ENCODE data around the gene ZNF827. TPM values are rescaled to one million over a fixed set of nuclear protein-coding genes. Genes with fewer than 3 reads are reported as not detected.
A peak's percentile ranks its signal among the peaks of the same experiment; 100 is the strongest.

The ZNF827 gene
- polyA plus RNA-seq, 4 donors: 3.5 to 30.0 (median 7.5) TPM

DNA sequence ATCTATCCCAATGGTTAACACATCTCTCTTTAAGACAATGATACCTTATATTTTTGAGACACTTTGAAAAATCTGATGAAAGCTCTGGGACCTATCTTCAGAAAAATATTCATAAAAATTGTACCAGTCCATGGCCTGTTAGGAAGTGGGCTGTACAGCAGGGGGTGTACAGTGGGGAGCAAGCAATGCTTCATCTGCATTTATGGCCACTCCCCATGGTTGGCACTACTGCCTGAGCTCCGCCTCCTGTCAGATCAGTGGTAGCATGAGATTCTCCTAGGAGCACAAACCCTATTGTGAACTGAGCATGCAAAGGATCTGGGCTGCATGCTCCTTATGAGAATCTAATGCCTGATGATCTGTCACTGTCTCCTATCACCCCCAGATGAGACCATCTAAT is 216.1 kb downstream of the ZNF827 start:
- Histone ChIP-seq H3K4me3 (ENCODE audit: low read depth in 1 of 3, low read length in 3 of 3) (no peak overlapping the region), H3K9me3 (ENCODE audit: control insufficient read depth in 2 of 2, insufficient read depth in 1 of 2, low read depth in 1 of 2, low read length in 1 of 2) (no peaks in the 10 kb centered on the region), H3K36me3 (ENCODE audit: control insufficient read depth in 3 of 3, insufficient read depth in 2 of 3, low read depth in 1 of 3, low read length in 3 of 3) (no peaks in the 10 kb centered on the region), H3K27ac (ENCODE audit: low read depth in 1 of 3, low read length in 2 of 3) (no peak overlapping the region), H3K4me1 (ENCODE audit: control insufficient read depth in 3 of 3, insufficient read depth in 2 of 3, low read depth in 1 of 3, low read length in 2 of 3) (no peaks in the 10 kb centered on the region), H3K27me3 (ENCODE audit: control insufficient read depth in 3 of 3, insufficient read depth in 3 of 3, low read length in 3 of 3) (no peaks in the 10 kb centered on the region)
- DNase-seq: no peak
- FAIRE-seq: no peak
- 91 to 98% (median 95%) methylated on average over 1 of the region's 1 CpG for WGBS, 3 donors

DNA sequence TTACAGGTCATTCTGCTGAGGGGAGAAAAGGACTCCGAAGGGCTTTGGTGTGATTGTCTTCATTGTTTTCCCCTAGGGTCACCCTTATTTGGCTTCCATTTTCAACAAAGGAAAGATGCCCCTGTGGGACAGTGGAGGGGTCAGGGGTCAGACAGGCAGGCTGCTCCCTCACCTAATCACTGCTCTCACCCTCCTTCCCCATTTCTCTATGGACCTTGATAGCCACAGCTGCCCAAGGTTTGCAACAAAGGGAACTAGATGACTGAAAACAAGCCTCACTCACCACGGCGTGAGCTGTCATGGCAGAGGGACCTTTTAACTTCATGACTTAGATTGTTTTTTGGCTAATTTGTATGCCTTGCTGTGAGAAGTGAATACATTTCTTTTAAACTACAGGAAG is 218.0 kb downstream of the ZNF827 start:
- FAIRE-seq (no peak), DNase-seq (no peak)
- no peaks in the 10 kb centered on the region for H3K9me3 ChIP-seq (ENCODE audit: control insufficient read depth in 2 of 2, insufficient read depth in 1 of 2, low read depth in 1 of 2, low read length in 1 of 2)
- WGBS, 3 donors: 87 to 96% (median 93%) methylated on average over 3 of the region's 3 CpGs
- no peaks in the 10 kb centered on the region for H3K27me3 ChIP-seq (ENCODE audit: control insufficient read depth in 3 of 3, insufficient read depth in 3 of 3, low read length in 3 of 3)
- H3K4me3 ChIP-seq (ENCODE audit: low read depth in 1 of 3, low read length in 3 of 3): no peak overlapping the region
- no peaks in the 10 kb centered on the region for H3K4me1 ChIP-seq (ENCODE audit: control insufficient read depth in 3 of 3, insufficient read depth in 2 of 3, low read depth in 1 of 3, low read length in 2 of 3)
- H3K27ac ChIP-seq (ENCODE audit: low read depth in 1 of 3, low read length in 2 of 3): no peak overlapping the region
- H3K36me3 ChIP-seq (ENCODE audit: control insufficient read depth in 3 of 3, insufficient read depth in 2 of 3, low read depth in 1 of 3, low read length in 3 of 3): no peaks in the 10 kb centered on the region

DNA sequence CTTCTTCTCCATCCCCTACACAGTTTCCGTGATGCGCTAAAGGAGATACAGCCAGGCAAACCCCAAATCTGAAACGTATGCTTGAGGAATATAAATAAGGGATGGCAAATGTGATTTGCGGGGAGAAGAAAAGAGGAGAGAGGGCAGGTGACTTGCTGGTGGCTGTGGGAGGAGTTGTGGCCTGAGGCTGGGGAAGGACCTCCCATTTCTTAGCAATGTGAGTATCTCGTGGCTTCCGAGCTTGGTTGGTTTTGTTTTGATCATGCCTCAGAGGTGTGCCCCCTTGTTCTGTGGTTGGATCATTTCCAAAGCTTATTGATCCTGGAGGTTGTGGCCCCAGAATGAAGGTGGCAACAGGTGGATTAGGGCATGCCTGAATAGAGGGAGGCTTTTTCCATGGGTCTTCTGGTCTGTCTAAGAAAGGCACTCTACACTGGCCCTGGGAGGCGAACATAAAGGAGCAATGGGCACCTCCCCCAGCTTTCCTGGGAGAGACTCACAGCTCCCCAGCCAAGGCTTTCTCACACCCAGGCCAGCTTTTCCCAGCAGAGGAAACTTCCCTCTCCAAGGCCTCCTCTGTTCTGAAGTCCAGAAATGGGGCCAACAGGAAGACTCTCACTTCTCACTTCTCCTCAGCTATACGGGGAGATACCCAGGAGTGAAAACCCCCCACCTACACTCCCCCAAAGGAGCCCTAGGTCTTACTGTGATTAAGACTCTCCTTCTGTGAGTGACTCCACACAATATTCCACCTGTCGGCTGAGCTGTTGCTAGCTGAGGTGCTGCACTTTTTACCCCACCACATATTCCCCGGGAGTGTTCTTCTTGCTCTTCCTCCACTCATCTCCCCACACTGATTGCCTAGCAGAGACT is 218.6 kb downstream of the ZNF827 start:
- WGBS, 3 donors: 72 to 76% (median 75%) methylated on average over 10 of the region's 10 CpGs
- no peaks in the 10 kb centered on the region for H3K4me1 ChIP-seq (ENCODE audit: control insufficient read depth in 3 of 3, insufficient read depth in 2 of 3, low read depth in 1 of 3, low read length in 2 of 3)
- H3K36me3 ChIP-seq (ENCODE audit: control insufficient read depth in 3 of 3, insufficient read depth in 2 of 3, low read depth in 1 of 3, low read length in 3 of 3): no peaks in the 10 kb centered on the region
- no peak overlapping the region for H3K4me3 ChIP-seq (ENCODE audit: low read depth in 1 of 3, low read length in 3 of 3)
- FAIRE-seq (no peak), DNase-seq (no peak)
- peaks cover 0 to under 1% (median 0%) of the 10 kb centered on the region in 3 donors for H3K27me3 ChIP-seq (ENCODE audit: control insufficient read depth in 3 of 3, insufficient read depth in 3 of 3, low read length in 3 of 3)
- no peaks in the 10 kb centered on the region for H3K9me3 ChIP-seq (ENCODE audit: control insufficient read depth in 2 of 2, insufficient read depth in 1 of 2, low read depth in 1 of 2, low read length in 1 of 2)
- no peak overlapping the region for H3K27ac ChIP-seq (ENCODE audit: low read depth in 1 of 3, low read length in 2 of 3)

- WGBS, 3 donors: 68 to 86% (median 68%) methylated on average over 1 of the region's 1 CpG
- Histone ChIP-seq H3K4me1 (ENCODE audit: control insufficient read depth in 3 of 3, insufficient read depth in 2 of 3, low read depth in 1 of 3, low read length in 2 of 3) (no peaks in the 10 kb centered on the region), H3K9me3 (ENCODE audit: control insufficient read depth in 2 of 2, insufficient read depth in 1 of 2, low read depth in 1 of 2, low read length in 1 of 2) (no peaks in the 10 kb centered on the region), H3K4me3 (ENCODE audit: low read depth in 1 of 3, low read length in 3 of 3) (no peak overlapping the region), H3K27me3 (ENCODE audit: control insufficient read depth in 3 of 3, insufficient read depth in 3 of 3, low read length in 3 of 3) (peaks cover 0 to 3% (median 3%) of the 10 kb centered on the region in 3 donors), H3K36me3 (ENCODE audit: control insufficient read depth in 3 of 3, insufficient read depth in 2 of 3, low read depth in 1 of 3, low read length in 3 of 3) (no peaks in the 10 kb centered on the region), H3K27ac (ENCODE audit: low read depth in 1 of 3, low read length in 2 of 3) (no peak overlapping the region)
- no peak for FAIRE-seq
- DNase-seq: no peak
Observed at GRCh38 chr4:145716661-145717200, 221.9 kb downstream of the ZNF827 start.

GRCh38 chr4:145716200-145716599 is 222.4 kb downstream of the ZNF827 start:
- Histone ChIP-seq H3K27me3 (ENCODE audit: control insufficient read depth in 3 of 3, insufficient read depth in 3 of 3, low read length in 3 of 3) (peaks cover 0 to 3% (median 3%) of the 10 kb centered on the region in 3 donors), H3K27ac (ENCODE audit: low read depth in 1 of 3, low read length in 2 of 3) (no peak overlapping the region), H3K9me3 (ENCODE audit: control insufficient read depth in 2 of 2, insufficient read depth in 1 of 2, low read depth in 1 of 2, low read length in 1 of 2) (peaks cover 0 to under 1% of the 10 kb centered on the region in 2 donors), H3K4me3 (ENCODE audit: low read depth in 1 of 3, low read length in 3 of 3) (no peak overlapping the region), H3K36me3 (ENCODE audit: control insufficient read depth in 3 of 3, insufficient read depth in 2 of 3, low read depth in 1 of 3, low read length in 3 of 3) (no peaks in the 10 kb centered on the region), H3K4me1 (ENCODE audit: control insufficient read depth in 3 of 3, insufficient read depth in 2 of 3, low read depth in 1 of 3, low read length in 2 of 3) (no peaks in the 10 kb centered on the region)
- no peak for DNase-seq
- FAIRE-seq: no peak
- 69 to 82% (median 79%) methylated on average over 3 of the region's 3 CpGs for WGBS, 3 donors

DNA sequence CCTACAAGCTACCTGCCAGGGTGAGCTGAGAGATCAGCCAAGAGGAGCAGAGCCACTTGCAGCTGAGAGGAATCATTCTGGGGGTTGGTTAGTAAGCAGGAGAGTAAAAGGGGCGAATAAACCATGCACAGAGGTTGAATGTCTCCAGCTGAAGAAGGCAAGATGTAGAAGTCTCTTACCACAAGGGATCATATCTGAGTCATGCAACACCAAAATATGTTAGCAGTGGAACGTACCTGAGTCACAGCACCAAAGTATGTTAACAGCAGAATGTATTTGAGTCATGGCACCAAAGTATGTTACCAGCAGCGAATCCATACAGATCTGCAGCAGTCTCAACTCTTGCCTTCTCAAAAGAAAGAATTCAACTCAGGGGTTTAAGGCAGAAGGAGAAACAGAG is 228.8 kb downstream of the ZNF827 start:
- Histone ChIP-seq H3K36me3 (ENCODE audit: control insufficient read depth in 3 of 3, insufficient read depth in 2 of 3, low read depth in 1 of 3, low read length in 3 of 3) (no peaks in the 10 kb centered on the region), H3K4me3 (ENCODE audit: low read depth in 1 of 3, low read length in 3 of 3) (no peak overlapping the region), H3K9me3 (ENCODE audit: control insufficient read depth in 2 of 2, insufficient read depth in 1 of 2, low read depth in 1 of 2, low read length in 1 of 2) (peaks cover 0 to 3% of the 10 kb centered on the region in 2 donors), H3K27me3 (ENCODE audit: control insufficient read depth in 3 of 3, insufficient read depth in 3 of 3, low read length in 3 of 3) (peaks cover 0 to 3% (median under 1%) of the 10 kb centered on the region in 3 donors), H3K27ac (ENCODE audit: low read depth in 1 of 3, low read length in 2 of 3) (no peak overlapping the region), H3K4me1 (ENCODE audit: control insufficient read depth in 3 of 3, insufficient read depth in 2 of 3, low read depth in 1 of 3, low read length in 2 of 3) (no peaks in the 10 kb centered on the region)
- DNase-seq (no peak), FAIRE-seq (no peak)
- WGBS, 3 donors: 47 to 76% (median 54%) methylated on average over 3 of the region's 3 CpGs

GRCh38 chr4:145709336-145709735 is 229.3 kb downstream of the ZNF827 start:
- 13 to 50% (median 26%) methylated on average over 1 of the region's 1 CpG for WGBS, 3 donors
- Histone ChIP-seq H3K27ac (ENCODE audit: low read depth in 1 of 3, low read length in 2 of 3) (no peak overlapping the region), H3K4me1 (ENCODE audit: control insufficient read depth in 3 of 3, insufficient read depth in 2 of 3, low read depth in 1 of 3, low read length in 2 of 3) (no peaks in the 10 kb centered on the region), H3K4me3 (ENCODE audit: low read depth in 1 of 3, low read length in 3 of 3) (no peak overlapping the region), H3K36me3 (ENCODE audit: control insufficient read depth in 3 of 3, insufficient read depth in 2 of 3, low read depth in 1 of 3, low read length in 3 of 3) (no peaks in the 10 kb centered on the region), H3K27me3 (ENCODE audit: control insufficient read depth in 3 of 3, insufficient read depth in 3 of 3, low read length in 3 of 3) (no peaks in the 10 kb centered on the region), H3K9me3 (ENCODE audit: control insufficient read depth in 2 of 2, insufficient read depth in 1 of 2, low read depth in 1 of 2, low read length in 1 of 2) (peaks cover 0 to 3% of the 10 kb centered on the region in 2 donors)
- FAIRE-seq (no peak), DNase-seq (peak in 1 of 2 donors; percentile 31)

Data from small intestine (tissue), 7 donors.